SK-N-SH (cell line): ENCODE results near the gene DAB2IP. TPM values are rescaled to one million over a fixed set of nuclear protein-coding genes. Genes with fewer than 3 reads are reported as not detected.

Source experiments
- CTCF ChIA-PET: fragments of 300-600, 350-600 bp; formaldehyde crosslinking; extraction: SDS; loops from one replicate; lab custom pipeline; 2021; lab: Yijun Ruan, JAX
- POLR2A ChIA-PET: fragments of 350-600 bp; sonication (Branson Sonifier 250); formaldehyde crosslinking; extraction: SDS; loops from one replicate; lab custom pipeline; 2020; ENCODE audit warnings: antibody characterized with exemption, inconsistent platforms; lab: Yijun Ruan, JAX
- DNase-seq: peaks from one replicate; pipeline ENCODE4 v3.0.0; 2012
- H2AFZ ChIP-seq: fragments of 200-600 bp; sonication (generic); 2 replicates; pipeline ENCODE4 v1.8.1; 2016; ENCODE audit warnings: antibody characterized with exemption, mild to moderate bottlenecking, low read depth
- H3F3A ChIP-seq: fragments of 200-600 bp; sonication (generic); replicated peaks from 2 replicates; pipeline ENCODE3; 2016; ENCODE audit warnings: antibody characterized with exemption, mild to moderate bottlenecking; ENCODE audit not compliant: insufficient read depth
- H3K27ac ChIP-seq, 2 experiments: fragments of 200-500 bp in 1 of 2; fragments of 200-600 bp in 1 of 2; sonication (Bioruptor generic) in 1 of 2; sonication (generic), shearing (Covaris generic) in 1 of 2; 2 replicates each; pipeline versions ENCODE4 v1.5.1 to v1.6.1; 2014 to 2016; ENCODE audit warnings: low read depth in 2 of 2, inconsistent platforms in 1 of 2, low read length in 1 of 2, mild to moderate bottlenecking in 1 of 2, mixed read lengths in 1 of 2
- H3K27me3 ChIP-seq: fragments of 200-600 bp; sonication (generic), shearing (Covaris generic); 2 replicates; pipeline ENCODE4 v1.6.1; 2016; ENCODE audit warnings: mixed run types; ENCODE audit not compliant: insufficient read depth
- H3K36me3 ChIP-seq, 2 experiments: fragments of 200-500 bp in 1 of 2; fragments of 200-600 bp in 1 of 2; sonication (Bioruptor generic) in 1 of 2; sonication (generic) in 1 of 2; replicated peaks in 1 of 2; 2 replicates each; pipeline versions ENCODE3 to v1.5.1; 2014 to 2016; ENCODE audit warnings: low read length in 1 of 2, mild to moderate bottlenecking in 1 of 2; ENCODE audit not compliant: insufficient read depth in 2 of 2, control insufficient read depth in 1 of 2
- H3K4me1 ChIP-seq, 2 experiments: fragments of 200-500 bp in 1 of 2; fragments of 200-600 bp in 1 of 2; sonication (Bioruptor generic) in 1 of 2; sonication (generic), shearing (Covaris generic) in 1 of 2; 2 replicates each; pipeline versions ENCODE4 v1.5.1 to v1.6.1; 2014 to 2016; ENCODE audit warnings: low read depth in 1 of 2, low read length in 1 of 2, mixed run types in 1 of 2; ENCODE audit not compliant: insufficient read depth in 2 of 2, control insufficient read depth in 1 of 2
- H3K4me2 ChIP-seq: fragments of 200-600 bp; sonication (generic), shearing (Covaris generic); 2 replicates; pipeline ENCODE4 v1.6.1; 2017; ENCODE audit warnings: mixed run types
- H3K4me3 ChIP-seq, 2 experiments: fragments of 200-500 bp in 1 of 2; fragments of 200-600 bp in 1 of 2; sonication (Bioruptor generic) in 1 of 2; sonication (generic), shearing (Covaris generic) in 1 of 2; 2 replicates each; pipeline versions ENCODE4 v1.5.1 to v1.8.1; 2014 to 2016; ENCODE audit warnings: low read depth in 2 of 2, inconsistent platforms in 1 of 2, low read length in 1 of 2, mild to moderate bottlenecking in 1 of 2, mixed read lengths in 1 of 2, moderate library complexity in 1 of 2
- H3K79me2 ChIP-seq: fragments of 200-600 bp; sonication (generic); 2 replicates; pipeline ENCODE4 v1.8.1; 2017; ENCODE audit warnings: mild to moderate bottlenecking; ENCODE audit not compliant: insufficient read depth
- H3K9ac ChIP-seq: fragments of 200-600 bp; sonication (generic); 2 replicates; pipeline ENCODE4 v1.6.1; 2017; ENCODE audit warnings: mixed run types
- H3K9me2 ChIP-seq: fragments of 200-600 bp; sonication (generic); 2 replicates; pipeline ENCODE4 v1.6.1; 2017; ENCODE audit warnings: mixed run types
- H3K9me3 ChIP-seq: fragments of 200-600 bp; sonication (generic); 2 replicates; pipeline ENCODE4 v1.6.1; 2017; ENCODE audit warnings: mixed run types, mild to moderate bottlenecking, moderate library complexity
- H4K20me1 ChIP-seq: fragments of 200-600 bp; sonication (generic); 2 replicates; pipeline ENCODE4 v1.6.1; 2017; ENCODE audit warnings: mild to moderate bottlenecking, mixed run types; ENCODE audit not compliant: insufficient read depth
- EP300 ChIP-seq, 2 experiments: IDR thresholded peaks; 2 replicates each; pipeline versions ENCODE4 v1.4.0 to v1.6.1; 2012; ENCODE audit warnings: borderline replicate concordance in 1 of 2, low read depth in 1 of 2, low read length in 1 of 2
- FOSL2 ChIP-seq: IDR thresholded peaks from 2 replicates; pipeline ENCODE4 v1.4.0; 2012; ENCODE audit warnings: low read depth, mild to moderate bottlenecking, moderate library complexity, borderline replicate concordance
- FOXJ3 ChIP-seq: sonication (generic); formaldehyde crosslinking; IDR thresholded peaks from 2 replicates; pipeline ENCODE4 v1.5.1; 2020; ENCODE audit warnings: mild to moderate bottlenecking, missing genetic modification reagents
- MXI1 ChIP-seq: IDR thresholded peaks from 2 replicates; pipeline ENCODE4 v1.6.1; 2012; ENCODE audit warnings: mild to moderate bottlenecking, low read depth, low read length, improper control_type of control experiment
- NRF1 ChIP-seq: IDR thresholded peaks from 2 replicates; pipeline ENCODE4 v1.6.1; 2012; ENCODE audit warnings: low read depth, mild to moderate bottlenecking, low read length
- POLR2AphosphoS5 ChIP-seq: IDR thresholded peaks from 2 replicates; pipeline ENCODE4 v1.6.1; 2012; ENCODE audit warnings: low read depth, low read length
- RFX5 ChIP-seq: IDR thresholded peaks from 2 replicates; pipeline ENCODE4 v1.6.1; 2012; ENCODE audit warnings: mild to moderate bottlenecking, improper control_type of control experiment, low read length
- SIN3A ChIP-seq: IDR thresholded peaks from 2 replicates; pipeline ENCODE4 v1.6.1; 2012; ENCODE audit warnings: low read depth, mild to moderate bottlenecking, low read length, moderate library complexity, borderline replicate concordance
- TEAD4 ChIP-seq: IDR thresholded peaks from 2 replicates; pipeline ENCODE4 v1.4.0; 2012; ENCODE audit warnings: mild to moderate bottlenecking, borderline replicate concordance; ENCODE audit not compliant: insufficient read depth
- WGBS: methylation state at CpG from one replicate; pipeline ENCODE4 v1.1.6; 2017; ENCODE audit warnings: low lambda C conversion rate; 5-methylcytosine and 5-hydroxymethylcytosine counted together
- polyA plus RNA-seq, 3 experiments: library from polyadenylated mRNA; depleted of rRNA; stranded (reverse); fragments of >200 nt; gene quantifications; 2 replicates each; pipeline ENCODE4 v1.2.3, GENCODE V29; 2012
- TF ChIP-seq, protein P1 (sequence below): IDR thresholded peaks from 2 replicates; pipeline ENCODE4 v1.4.0; 2012; ENCODE audit warnings: low read depth, borderline replicate concordance
- TF ChIP-seq, protein P2 (sequence below): IDR thresholded peaks from 2 replicates; pipeline ENCODE4 v1.6.1; 2012; ENCODE audit warnings: mild to moderate bottlenecking, low read depth, low read length, moderate library complexity

Gene DAB2IP
- polyA plus RNA-seq, 1 of the 3 experiments (the other 2 are of a cell fraction) = 21.4 TPM

DNA sequence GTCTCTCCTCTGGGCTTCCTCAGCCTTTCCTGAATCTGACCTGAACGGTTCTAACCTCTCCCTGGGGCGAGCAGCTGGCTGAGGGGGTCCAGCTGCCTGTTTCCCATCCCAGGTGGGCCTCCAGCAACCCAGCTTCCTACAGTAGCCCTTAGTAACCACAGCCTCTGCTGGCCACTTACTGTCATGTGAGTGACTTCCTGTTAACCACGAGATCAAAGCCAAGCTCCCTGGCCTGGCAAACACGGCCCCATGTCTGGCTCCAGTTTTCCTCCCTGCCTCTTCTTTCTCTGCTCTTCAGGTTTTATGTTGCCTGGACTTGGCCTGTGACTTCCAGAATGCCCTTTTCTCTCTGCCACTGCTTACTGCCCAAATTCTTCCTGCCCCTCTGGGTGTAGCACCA lies 47.2 kb upstream of the DAB2IP start:
- WGBS = 53% methylated on average over 4 of the region's 4 CpGs
- ChIA-PET CTCF (interaction anchor here (0.8 to 1.5 kb wide), 6 partner anchors 12 to 83 kb away, joined by 3 to 9 read pairs (median 4); no protein-coding TSS in a partner anchor), POLR2A (interaction anchor here (2.0 kb wide), 1 partner anchor 38 kb away, joined by 5 read pairs; no protein-coding TSS in a partner anchor)
- Histone ChIP-seq H2AFZ (no peak overlapping the region), H4K20me1 (0 out of 2 replicates have a peak, but pooled peaks cover 8% of the 10 kb centered on the region), H3K27me3 (no peaks in the 10 kb centered on the region), H3K79me2 (no peaks in the 10 kb centered on the region), H3K9me2 (no peaks in the 10 kb centered on the region), H3K9me3 (no peaks in the 10 kb centered on the region), H3K4me3 (no peak overlapping the region), H3K36me3 (no peaks in the 10 kb centered on the region), H3K4me1 (peaks cover 10 to 52% of the 10 kb centered on the region in 2 experiments; a peak in 1 of 4 replicates), H3K9ac (no peak overlapping the region), H3K4me2 (no peak overlapping the region)
- DNase-seq = peak; percentile 44
- TF ChIP-seq SIN3A (no peak), RFX5 (no peak), EP300 (IDR thresholded peaks at IDR 0.05; ENCODE audit: borderline replicate concordance in 1 of 2, low read depth in 1 of 2, low read length in 1 of 2) (no peak), NRF1 (no peak), TEAD4 (no peak), MXI1 (no peak), POLR2AphosphoS5 (no peak), FOXJ3 (CRISPR knock-in tag) (no peak), FOSL2 (no peak)
- TF ChIP-seq, protein P1, sequence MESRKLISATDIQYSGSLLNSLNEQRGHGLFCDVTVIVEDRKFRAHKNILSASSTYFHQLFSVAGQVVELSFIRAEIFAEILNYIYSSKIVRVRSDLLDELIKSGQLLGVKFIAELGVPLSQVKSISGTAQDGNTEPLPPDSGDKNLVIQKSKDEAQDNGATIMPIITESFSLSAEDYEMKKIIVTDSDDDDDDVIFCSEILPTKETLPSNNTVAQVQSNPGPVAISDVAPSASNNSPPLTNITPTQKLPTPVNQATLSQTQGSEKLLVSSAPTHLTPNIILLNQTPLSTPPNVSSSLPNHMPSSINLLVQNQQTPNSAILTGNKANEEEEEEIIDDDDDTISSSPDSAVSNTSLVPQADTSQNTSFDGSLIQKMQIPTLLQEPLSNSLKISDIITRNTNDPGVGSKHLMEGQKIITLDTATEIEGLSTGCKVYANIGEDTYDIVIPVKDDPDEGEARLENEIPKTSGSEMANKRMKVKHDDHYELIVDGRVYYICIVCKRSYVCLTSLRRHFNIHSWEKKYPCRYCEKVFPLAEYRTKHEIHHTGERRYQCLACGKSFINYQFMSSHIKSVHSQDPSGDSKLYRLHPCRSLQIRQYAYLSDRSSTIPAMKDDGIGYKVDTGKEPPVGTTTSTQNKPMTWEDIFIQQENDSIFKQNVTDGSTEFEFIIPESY = no peak
- TF ChIP-seq, protein P2, sequence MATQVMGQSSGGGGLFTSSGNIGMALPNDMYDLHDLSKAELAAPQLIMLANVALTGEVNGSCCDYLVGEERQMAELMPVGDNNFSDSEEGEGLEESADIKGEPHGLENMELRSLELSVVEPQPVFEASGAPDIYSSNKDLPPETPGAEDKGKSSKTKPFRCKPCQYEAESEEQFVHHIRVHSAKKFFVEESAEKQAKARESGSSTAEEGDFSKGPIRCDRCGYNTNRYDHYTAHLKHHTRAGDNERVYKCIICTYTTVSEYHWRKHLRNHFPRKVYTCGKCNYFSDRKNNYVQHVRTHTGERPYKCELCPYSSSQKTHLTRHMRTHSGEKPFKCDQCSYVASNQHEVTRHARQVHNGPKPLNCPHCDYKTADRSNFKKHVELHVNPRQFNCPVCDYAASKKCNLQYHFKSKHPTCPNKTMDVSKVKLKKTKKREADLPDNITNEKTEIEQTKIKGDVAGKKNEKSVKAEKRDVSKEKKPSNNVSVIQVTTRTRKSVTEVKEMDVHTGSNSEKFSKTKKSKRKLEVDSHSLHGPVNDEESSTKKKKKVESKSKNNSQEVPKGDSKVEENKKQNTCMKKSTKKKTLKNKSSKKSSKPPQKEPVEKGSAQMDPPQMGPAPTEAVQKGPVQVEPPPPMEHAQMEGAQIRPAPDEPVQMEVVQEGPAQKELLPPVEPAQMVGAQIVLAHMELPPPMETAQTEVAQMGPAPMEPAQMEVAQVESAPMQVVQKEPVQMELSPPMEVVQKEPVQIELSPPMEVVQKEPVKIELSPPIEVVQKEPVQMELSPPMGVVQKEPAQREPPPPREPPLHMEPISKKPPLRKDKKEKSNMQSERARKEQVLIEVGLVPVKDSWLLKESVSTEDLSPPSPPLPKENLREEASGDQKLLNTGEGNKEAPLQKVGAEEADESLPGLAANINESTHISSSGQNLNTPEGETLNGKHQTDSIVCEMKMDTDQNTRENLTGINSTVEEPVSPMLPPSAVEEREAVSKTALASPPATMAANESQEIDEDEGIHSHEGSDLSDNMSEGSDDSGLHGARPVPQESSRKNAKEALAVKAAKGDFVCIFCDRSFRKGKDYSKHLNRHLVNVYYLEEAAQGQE = no peak
- TF ChIP-seq, all 33 proteins: peak for 0
- H3F3A ChIP-seq = peaks cover 16% of the 10 kb centered on the region
- H3K27ac ChIP-seq = peak overlapping the region in 1 of 2 experiments; percentile 88; a peak in 2 of 4 replicates
